Measurements from ENCODE around the gene MYBPC1. TPM values are rescaled to one million over a fixed set of nuclear protein-coding genes. Genes with fewer than 3 reads are reported as not detected.

Gene MYBPC1
- total and polyA plus RNA-seq, 9 of the 15 experiments (the other 6 are each of a cell fraction or from before 2014, with no cell fraction given) = not detected

DNA sequence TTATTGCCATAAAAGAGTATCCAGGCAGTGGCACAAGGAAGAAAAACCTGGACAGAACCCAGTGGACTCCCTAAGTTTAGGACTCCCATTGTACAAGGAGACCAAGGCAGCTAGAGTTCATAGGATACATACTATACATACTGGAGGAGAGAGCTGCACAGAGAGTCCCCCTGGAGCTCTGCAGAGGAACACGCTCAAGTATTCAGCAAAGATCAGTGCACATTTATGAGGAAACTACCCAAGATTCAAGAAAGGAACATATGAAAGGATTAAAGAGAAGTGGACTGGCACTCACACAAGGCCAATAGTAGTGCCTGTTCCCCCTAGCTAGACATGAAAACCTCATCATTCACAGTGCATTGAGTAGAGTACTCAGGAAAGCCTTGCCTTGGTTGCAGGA, 59.7 kb downstream of the MYBPC1 start (continued):
- TF ChIP-seq, protein P1, sequence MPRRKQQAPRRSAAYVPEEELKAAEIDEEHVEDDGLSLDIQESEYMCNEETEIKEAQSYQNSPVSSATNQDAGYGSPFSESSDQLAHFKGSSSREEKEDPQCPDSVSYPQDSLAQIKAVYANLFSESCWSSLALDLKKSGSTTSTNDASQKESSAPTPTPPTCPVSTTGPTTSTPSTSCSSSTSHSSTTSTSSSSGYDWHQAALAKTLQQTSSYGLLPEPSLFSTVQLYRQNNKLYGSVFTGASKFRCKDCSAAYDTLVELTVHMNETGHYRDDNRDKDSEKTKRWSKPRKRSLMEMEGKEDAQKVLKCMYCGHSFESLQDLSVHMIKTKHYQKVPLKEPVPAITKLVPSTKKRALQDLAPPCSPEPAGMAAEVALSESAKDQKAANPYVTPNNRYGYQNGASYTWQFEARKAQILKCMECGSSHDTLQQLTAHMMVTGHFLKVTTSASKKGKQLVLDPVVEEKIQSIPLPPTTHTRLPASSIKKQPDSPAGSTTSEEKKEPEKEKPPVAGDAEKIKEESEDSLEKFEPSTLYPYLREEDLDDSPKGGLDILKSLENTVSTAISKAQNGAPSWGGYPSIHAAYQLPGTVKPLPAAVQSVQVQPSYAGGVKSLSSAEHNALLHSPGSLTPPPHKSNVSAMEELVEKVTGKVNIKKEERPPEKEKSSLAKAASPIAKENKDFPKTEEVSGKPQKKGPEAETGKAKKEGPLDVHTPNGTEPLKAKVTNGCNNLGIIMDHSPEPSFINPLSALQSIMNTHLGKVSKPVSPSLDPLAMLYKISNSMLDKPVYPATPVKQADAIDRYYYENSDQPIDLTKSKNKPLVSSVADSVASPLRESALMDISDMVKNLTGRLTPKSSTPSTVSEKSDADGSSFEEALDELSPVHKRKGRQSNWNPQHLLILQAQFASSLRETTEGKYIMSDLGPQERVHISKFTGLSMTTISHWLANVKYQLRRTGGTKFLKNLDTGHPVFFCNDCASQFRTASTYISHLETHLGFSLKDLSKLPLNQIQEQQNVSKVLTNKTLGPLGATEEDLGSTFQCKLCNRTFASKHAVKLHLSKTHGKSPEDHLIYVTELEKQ (CRISPR knock-in tag; IDR thresholded peaks at IDR 0.05) = no peak
- TF ChIP-seq, protein P2, sequence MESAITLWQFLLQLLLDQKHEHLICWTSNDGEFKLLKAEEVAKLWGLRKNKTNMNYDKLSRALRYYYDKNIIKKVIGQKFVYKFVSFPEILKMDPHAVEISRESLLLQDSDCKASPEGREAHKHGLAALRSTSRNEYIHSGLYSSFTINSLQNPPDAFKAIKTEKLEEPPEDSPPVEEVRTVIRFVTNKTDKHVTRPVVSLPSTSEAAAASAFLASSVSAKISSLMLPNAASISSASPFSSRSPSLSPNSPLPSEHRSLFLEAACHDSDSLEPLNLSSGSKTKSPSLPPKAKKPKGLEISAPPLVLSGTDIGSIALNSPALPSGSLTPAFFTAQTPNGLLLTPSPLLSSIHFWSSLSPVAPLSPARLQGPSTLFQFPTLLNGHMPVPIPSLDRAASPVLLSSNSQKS (CRISPR knock-in tag; IDR thresholded peaks at IDR 0.05) = no peak
- TF ChIP-seq ELF2 (CRISPR knock-in tag; IDR thresholded peaks at IDR 0.05) (no peak), ETS2 (tag; IDR thresholded peaks at IDR 0.05; ENCODE audit: borderline replicate concordance, poor library complexity, severe bottlenecking) (no peak), NFYB (IDR thresholded peaks at IDR 0.05; ENCODE audit: extremely low read depth, insufficient read length) (no peak), NR2C1 (IDR thresholded peaks at IDR 0.05) (no peak), NR2C1 (tag; IDR thresholded peaks at IDR 0.05) (no peak), SMAD2 (IDR thresholded peaks at IDR 0.05; ENCODE audit: low read depth, low read length) (no peak), ZNF384 (IDR thresholded peaks at IDR 0.05; ENCODE audit: low read depth, low read length) (no peak), ZFP30 (CRISPR knock-in tag; IDR thresholded peaks at IDR 0.05; ENCODE audit: borderline replicate concordance) (no peak), HIVEP1 (CRISPR knock-in tag; IDR thresholded peaks at IDR 0.05) (no peak)

Measured in K562 (cell line).